ENCODE measurements around the gene MARVELD1.

MARVELD1 gene

DNA sequence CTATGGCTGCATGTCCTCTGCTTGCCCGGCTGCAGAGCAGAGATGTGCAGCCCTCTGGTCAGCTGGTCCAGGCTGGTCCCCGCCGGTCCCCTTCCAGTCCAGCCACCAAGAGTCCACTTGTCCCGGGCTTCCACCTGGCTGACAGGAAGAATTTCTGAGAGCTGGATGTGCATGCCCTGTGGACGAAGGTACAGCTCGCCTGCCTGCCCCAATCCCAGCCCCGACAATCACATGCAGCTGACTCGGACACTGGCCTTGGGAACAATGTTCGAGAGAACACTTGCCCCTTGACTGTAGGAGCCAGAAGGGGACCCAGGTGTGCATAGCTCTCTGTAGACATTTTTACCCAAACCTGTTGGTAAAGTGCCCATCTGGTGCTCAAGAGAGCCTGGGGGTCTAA, 38.3 kb upstream of the MARVELD1 start:
- Histone ChIP-seq H3K36me3 (ENCODE audit: insufficient read depth, low read length) (no peaks in the 10 kb centered on the region; the same call in 1 of the 2 replicates), H3K9me2 (ENCODE audit: low read depth, low read length) (no peaks in the 10 kb centered on the region), H3K4me1 (ENCODE audit: insufficient read depth, low read length, severe bottlenecking) (no peaks in the 10 kb centered on the region), H3K9me3 (ENCODE audit: low read length) (no peaks in the 10 kb centered on the region), H3F3A (ENCODE audit: insufficient read depth, low read length) (no peaks in the 10 kb centered on the region), H3K27me3 (ENCODE audit: insufficient read depth, low read length) (no peaks in the 10 kb centered on the region), H2AFZ (ENCODE audit: low read length) (no peak overlapping the region), H3K27ac (ENCODE audit: low read depth, low read length, poor library complexity, severe bottlenecking) (no peak overlapping the region), H3K79me2 (ENCODE audit: insufficient read depth, low read length) (no peaks in the 10 kb centered on the region), H3K9ac (ENCODE audit: low read length) (no peak overlapping the region), H3K4me2 (ENCODE audit: low read length) (no peak overlapping the region), H4K20me1 (ENCODE audit: insufficient read depth, low read length) (no peaks in the 10 kb centered on the region), H3K4me3 (ENCODE audit: low read depth, low read length, poor library complexity, severe bottlenecking) (no peak overlapping the region)
- TF ChIP-seq, protein P1, sequence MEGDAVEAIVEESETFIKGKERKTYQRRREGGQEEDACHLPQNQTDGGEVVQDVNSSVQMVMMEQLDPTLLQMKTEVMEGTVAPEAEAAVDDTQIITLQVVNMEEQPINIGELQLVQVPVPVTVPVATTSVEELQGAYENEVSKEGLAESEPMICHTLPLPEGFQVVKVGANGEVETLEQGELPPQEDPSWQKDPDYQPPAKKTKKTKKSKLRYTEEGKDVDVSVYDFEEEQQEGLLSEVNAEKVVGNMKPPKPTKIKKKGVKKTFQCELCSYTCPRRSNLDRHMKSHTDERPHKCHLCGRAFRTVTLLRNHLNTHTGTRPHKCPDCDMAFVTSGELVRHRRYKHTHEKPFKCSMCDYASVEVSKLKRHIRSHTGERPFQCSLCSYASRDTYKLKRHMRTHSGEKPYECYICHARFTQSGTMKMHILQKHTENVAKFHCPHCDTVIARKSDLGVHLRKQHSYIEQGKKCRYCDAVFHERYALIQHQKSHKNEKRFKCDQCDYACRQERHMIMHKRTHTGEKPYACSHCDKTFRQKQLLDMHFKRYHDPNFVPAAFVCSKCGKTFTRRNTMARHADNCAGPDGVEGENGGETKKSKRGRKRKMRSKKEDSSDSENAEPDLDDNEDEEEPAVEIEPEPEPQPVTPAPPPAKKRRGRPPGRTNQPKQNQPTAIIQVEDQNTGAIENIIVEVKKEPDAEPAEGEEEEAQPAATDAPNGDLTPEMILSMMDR (IDR thresholded peaks at IDR 0.05; ENCODE audit: low read length): no peak
- TF ChIP-seq EZH2 (IDR thresholded peaks at IDR 0.05; ENCODE audit: borderline replicate concordance, low read length): no peak

DNA sequence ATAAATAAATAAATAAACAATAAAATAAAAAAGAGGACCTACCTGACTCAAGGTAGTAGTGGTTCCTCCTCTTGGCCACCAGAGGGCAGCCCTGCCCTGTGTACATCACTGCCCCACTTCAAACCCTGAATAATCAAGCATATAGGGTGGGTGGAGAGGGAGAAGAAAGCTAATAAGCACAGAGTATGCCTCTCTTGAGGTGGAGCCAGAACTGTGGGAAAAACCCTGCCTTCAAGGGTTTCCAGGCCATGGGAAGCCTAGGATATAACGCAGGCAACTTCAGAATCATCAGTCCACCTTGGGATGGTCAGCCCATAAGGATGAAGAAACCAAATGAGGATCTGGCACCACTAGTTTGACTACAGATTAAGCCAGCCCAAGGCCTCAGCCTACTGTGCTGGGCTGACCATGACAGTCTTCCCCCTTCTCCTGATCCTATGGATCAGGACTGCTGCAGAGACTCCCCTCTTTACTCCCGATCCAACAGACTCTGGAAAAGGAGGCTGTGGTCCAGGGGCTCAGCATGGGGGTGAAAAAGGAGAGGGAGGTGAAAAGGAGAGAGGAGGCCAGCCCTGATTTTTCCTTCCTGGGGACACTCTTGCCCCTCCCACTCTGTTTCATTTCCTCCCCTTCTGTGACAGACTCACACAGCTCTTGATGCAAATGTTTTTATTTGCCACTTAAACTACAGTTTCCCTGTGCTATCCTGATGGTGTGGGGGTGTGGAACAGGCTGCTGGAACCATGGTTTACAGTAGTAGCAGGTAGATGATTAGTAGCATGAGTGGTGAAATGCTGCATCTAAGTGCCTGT, 36.6 kb upstream of the MARVELD1 start:
- H3K79me2 ChIP-seq (ENCODE audit: insufficient read depth, low read length): no peaks in the 10 kb centered on the region
- H3K27ac ChIP-seq (ENCODE audit: low read depth, low read length, poor library complexity, severe bottlenecking): no peak overlapping the region
- H3F3A ChIP-seq (ENCODE audit: insufficient read depth, low read length): no peaks in the 10 kb centered on the region
- no peaks in the 10 kb centered on the region for H3K9me2 ChIP-seq (ENCODE audit: low read depth, low read length)
- no peak overlapping the region for H3K4me2 ChIP-seq (ENCODE audit: low read length)
- TF ChIP-seq EZH2 (IDR thresholded peaks at IDR 0.05; ENCODE audit: borderline replicate concordance, low read length): no peak
- TF ChIP-seq, protein P1 (IDR thresholded peaks at IDR 0.05; ENCODE audit: low read length): peak; percentile 44
- H3K9me3 ChIP-seq (ENCODE audit: low read length): no peaks in the 10 kb centered on the region
- H3K9ac ChIP-seq (ENCODE audit: low read length): no peak overlapping the region
- no peaks in the 10 kb centered on the region for H3K27me3 ChIP-seq (ENCODE audit: insufficient read depth, low read length)
- no peaks in the 10 kb centered on the region; the same call in 1 of the 2 replicates for H3K36me3 ChIP-seq (ENCODE audit: insufficient read depth, low read length)
- H3K4me3 ChIP-seq (ENCODE audit: low read depth, low read length, poor library complexity, severe bottlenecking): no peak overlapping the region
- no peak overlapping the region for H2AFZ ChIP-seq (ENCODE audit: low read length)
- H4K20me1 ChIP-seq (ENCODE audit: insufficient read depth, low read length): no peaks in the 10 kb centered on the region
- H3K4me1 ChIP-seq (ENCODE audit: insufficient read depth, low read length, severe bottlenecking): no peaks in the 10 kb centered on the region

DNA sequence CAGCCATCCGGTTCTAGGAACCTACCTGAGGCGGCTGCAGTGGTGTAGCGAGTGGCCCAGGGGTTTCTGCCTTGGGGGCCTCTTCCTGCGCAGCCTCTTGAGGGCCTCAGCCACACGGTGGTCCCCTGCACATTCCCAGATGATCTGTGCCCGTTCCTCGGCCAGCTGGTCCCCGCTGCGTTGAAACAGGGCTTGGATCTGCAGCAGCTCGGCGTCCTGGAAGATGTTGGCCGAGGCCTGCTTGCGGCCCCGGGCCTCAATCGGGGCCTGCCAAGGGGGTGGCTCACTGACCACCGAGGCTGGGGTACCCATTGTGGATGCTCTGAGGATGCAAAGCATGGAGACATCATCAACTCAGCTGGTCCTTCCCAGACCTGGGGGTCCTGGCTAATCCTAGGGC, 33.9 kb upstream of the MARVELD1 start:
- Histone ChIP-seq H4K20me1 (ENCODE audit: insufficient read depth, low read length) (no peaks in the 10 kb centered on the region), H3K79me2 (ENCODE audit: insufficient read depth, low read length) (no peaks in the 10 kb centered on the region), H3K4me2 (ENCODE audit: low read length) (no peak overlapping the region), H3K4me1 (ENCODE audit: insufficient read depth, low read length, severe bottlenecking) (no peaks in the 10 kb centered on the region), H3K4me3 (ENCODE audit: low read depth, low read length, poor library complexity, severe bottlenecking) (no peak overlapping the region), H3K9ac (ENCODE audit: low read length) (no peak overlapping the region), H3K36me3 (ENCODE audit: insufficient read depth, low read length) (no peaks in the 10 kb centered on the region), H3K27me3 (ENCODE audit: insufficient read depth, low read length) (no peaks in the 10 kb centered on the region), H3K27ac (ENCODE audit: low read depth, low read length, poor library complexity, severe bottlenecking) (no peak overlapping the region), H3K9me2 (ENCODE audit: low read depth, low read length) (no peaks in the 10 kb centered on the region), H2AFZ (ENCODE audit: low read length) (no peak overlapping the region), H3F3A (ENCODE audit: insufficient read depth, low read length) (no peaks in the 10 kb centered on the region), H3K9me3 (ENCODE audit: low read length) (no peaks in the 10 kb centered on the region)
- TF ChIP-seq, protein P1 (IDR thresholded peaks at IDR 0.05; ENCODE audit: low read length): no peak
- TF ChIP-seq EZH2 (IDR thresholded peaks at IDR 0.05; ENCODE audit: borderline replicate concordance, low read length): no peak
